Renal cortex interstitium (tissue), 3 donors: ENCODE measurements around the gene CLK1. TPM values are rescaled to one million over a fixed set of nuclear protein-coding genes. Genes with fewer than 3 reads are reported as not detected.

ENCODE experiments used
- polyA plus RNA-seq, 3 donors: library from polyadenylated mRNA; unstranded; fragments of 120-200 nt; gene quantifications; one replicate each; pipeline ENCODE4 v1.2.1, GENCODE V29; 2013; ENCODE audit not compliant: insufficient read length in 3 of 3

Gene CLK1
- polyA plus RNA-seq, 3 donors: 216 to 303 (median 294) TPM

Other genes with a start within 250 kb of the CLK1 start
- gene BZW1, start 52.7 kb downstream of the CLK1 start, polyA plus RNA-seq: 100 to 1,000 TPM; 224 to 305 (median 257) TPM
- 10 to 100 TPM; 49.2 to 70.3 (median 65.1) TPM for gene PPIL3, start 24.4 kb upstream of the CLK1 start, polyA plus RNA-seq
- gene NIF3L1, start 24.7 kb upstream of the CLK1 start, polyA plus RNA-seq: 10 to 100 TPM; 36.3 to 53.3 (median 42.1) TPM
- 10 to 100 TPM; 28.4 to 37.3 (median 33.3) TPM for gene ORC2, start 99.0 kb upstream of the CLK1 start, polyA plus RNA-seq
- gene HYCC2, start 207.0 kb upstream of the CLK1 start, polyA plus RNA-seq: 10 to 100 TPM; 12.5 to 17.5 (median 15.2) TPM
- 100 to 1,000 TPM in 2 of 3 donors, 10 to 100 TPM in 1; 92.2 to 132 (median 120) TPM for gene NDUFB3, start 207.3 kb upstream of the CLK1 start, polyA plus RNA-seq